GM10266 (cell line): ENCODE results near the gene OR1K1.

ENCODE experiments used
- DNase-seq: peaks from one replicate; pipeline ENCODE4 v3.0.0; 2012; ENCODE audit errors: extremely low spot score
- TF ChIP-seq, protein P1 (sequence below): IDR thresholded peaks from 2 replicates; pipeline ENCODE4 v1.5.1; 2012; ENCODE audit warnings: mild to moderate bottlenecking, low read depth; ENCODE audit not compliant: control insufficient read depth, insufficient read depth; ENCODE audit errors: missing control alignments

OR1K1 gene

DNA sequence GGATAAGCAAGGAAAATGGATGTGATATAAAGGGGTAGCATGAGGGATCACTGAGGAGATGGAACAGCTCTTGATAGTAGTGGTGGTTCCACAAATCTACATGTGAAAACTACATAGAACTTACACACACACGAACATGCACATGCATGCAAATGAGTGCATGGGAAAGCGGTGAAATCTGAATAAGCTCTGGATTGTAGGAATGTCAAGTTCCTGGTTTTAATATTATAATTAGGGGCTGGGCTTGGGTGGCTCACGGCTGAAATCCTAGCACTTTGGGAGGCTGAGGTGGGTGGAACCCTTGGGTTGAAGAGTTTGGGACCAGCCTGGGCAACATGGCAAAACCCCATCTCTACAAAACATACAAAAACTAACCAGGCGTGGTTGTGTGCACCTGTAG, 41.6 kb downstream of the OR1K1 start:
- DNase-seq: no peak
- TF ChIP-seq, protein P1, sequence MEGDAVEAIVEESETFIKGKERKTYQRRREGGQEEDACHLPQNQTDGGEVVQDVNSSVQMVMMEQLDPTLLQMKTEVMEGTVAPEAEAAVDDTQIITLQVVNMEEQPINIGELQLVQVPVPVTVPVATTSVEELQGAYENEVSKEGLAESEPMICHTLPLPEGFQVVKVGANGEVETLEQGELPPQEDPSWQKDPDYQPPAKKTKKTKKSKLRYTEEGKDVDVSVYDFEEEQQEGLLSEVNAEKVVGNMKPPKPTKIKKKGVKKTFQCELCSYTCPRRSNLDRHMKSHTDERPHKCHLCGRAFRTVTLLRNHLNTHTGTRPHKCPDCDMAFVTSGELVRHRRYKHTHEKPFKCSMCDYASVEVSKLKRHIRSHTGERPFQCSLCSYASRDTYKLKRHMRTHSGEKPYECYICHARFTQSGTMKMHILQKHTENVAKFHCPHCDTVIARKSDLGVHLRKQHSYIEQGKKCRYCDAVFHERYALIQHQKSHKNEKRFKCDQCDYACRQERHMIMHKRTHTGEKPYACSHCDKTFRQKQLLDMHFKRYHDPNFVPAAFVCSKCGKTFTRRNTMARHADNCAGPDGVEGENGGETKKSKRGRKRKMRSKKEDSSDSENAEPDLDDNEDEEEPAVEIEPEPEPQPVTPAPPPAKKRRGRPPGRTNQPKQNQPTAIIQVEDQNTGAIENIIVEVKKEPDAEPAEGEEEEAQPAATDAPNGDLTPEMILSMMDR: no peak

DNA sequence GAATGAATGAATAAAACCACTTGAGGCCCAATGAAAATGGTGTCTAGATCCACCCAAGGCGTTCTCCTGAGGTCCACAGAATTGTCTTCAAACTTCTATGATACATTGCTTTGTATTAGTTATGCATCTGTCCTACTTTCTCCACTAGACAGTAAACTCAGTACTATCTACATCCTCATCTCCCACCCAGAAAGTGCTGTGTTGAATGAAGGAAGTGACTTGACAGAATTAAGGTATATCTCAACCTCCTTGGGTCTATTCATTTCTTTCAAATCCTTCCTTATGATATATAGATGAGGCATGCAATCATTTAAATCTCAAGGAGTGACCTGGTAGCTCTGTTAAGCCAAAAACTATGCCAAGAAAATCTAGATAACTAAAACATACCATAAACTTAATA, 44.2 kb downstream of the OR1K1 start:
- no peak for DNase-seq
- TF ChIP-seq, protein P1: no peak

DNA sequence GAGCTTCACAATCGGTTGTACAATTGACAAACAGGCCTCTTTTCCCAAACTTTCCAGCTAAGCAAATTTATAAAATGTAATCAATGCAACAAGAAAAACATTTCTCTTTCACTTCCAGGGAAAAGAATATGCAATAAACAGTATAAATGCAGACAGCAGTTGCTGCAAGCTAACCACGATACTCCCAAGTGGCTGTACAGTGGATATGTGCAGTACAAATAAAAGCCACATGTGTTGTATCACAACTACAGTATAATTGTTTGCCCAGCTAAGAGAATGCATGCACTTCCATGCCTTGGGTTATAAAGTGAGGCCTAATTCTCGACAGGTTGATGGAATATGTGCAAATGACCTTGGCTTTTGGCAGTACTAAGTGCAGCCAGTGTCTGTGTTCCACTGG, 45.2 kb downstream of the OR1K1 start:
- DNase-seq: no peak
- TF ChIP-seq, protein P1: no peak

DNA sequence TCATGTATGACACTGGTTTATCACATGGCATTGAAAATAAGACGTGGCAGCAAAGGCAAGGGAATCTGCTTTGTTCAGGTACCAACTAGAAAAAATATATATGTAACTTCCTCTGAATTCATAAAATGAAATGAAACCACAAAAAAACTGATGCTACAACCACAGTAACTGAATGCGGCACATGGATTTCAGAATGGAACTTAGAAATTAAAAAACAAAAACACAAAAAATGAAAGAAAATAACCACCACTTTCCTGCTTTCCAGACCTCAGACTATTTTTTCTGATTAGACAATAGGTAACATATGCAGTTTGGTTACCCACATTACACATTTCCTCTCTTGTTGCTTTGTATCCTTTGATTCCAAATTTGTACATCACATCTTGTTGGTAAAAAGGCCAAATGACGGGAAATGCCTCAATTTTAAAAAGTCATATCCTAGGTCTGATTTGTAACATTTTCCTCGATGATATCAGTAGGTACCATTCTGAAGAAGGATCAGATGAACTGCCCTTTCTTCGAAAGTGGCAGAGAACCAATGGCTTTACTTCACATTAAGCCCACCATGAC, 46.5 kb downstream of the OR1K1 start:
- TF ChIP-seq, protein P1: no peak
- DNase-seq: no peak

DNA sequence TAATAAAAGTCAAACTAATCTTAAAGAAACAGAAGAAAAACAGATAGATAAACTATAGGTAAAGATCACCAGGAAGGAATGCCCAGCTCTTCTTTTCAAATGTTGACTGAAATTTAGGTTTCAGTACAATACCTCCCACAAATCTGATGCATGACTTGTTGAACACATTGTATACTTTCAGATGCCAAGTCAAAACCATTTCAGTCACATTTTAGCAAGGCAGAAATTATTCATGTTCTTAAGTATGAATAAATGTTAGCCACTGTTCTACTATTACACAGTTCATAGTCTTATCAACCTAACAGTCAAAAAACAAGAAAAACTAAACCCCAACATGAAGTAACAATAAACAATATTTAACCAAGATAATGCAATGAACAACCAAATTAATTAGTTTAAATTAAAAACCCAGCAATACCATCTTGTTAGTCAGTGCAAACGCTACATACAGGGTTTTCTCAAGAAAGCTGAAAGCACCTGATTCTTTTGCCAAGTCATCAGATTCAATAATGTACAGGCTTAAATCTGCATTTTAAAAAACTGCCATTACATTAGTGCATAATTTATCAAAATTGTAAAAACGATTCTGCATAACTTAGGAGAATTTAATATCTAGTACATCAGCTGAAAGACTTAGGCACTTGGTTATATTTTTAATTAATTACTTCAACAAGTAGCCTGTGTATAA, 48.5 kb downstream of the OR1K1 start:
- TF ChIP-seq, protein P1: no peak

More for the DNA sequence above, 48.5 kb downstream of the OR1K1 start:
- DNase-seq: no peak
